Right renal pelvis (tissue), 4 donors: ENCODE results near the gene KIRREL3. TPM values are rescaled to one million over a fixed set of nuclear protein-coding genes. Genes with fewer than 3 reads are reported as not detected.
"Not testable (repeated sequence)": the region's sequence is repeated elsewhere in the genome, so short reads cannot be mapped to it uniquely, and the experiment has no call there.

Experiments used
- DNase-seq, 4 donors: peaks; one replicate each; pipeline ENCODE4 v3.0.0-alpha.2; 2013; ENCODE audit warnings: low read depth in 4 of 4, low spot score in 3 of 4, missing footprints in 1 of 4
- polyA plus RNA-seq, 4 donors: library from polyadenylated mRNA; unstranded; fragments of 120-200 nt; gene quantifications; one replicate each; pipeline ENCODE4 v1.2.1, GENCODE V29; 2013; ENCODE audit not compliant: insufficient read length in 4 of 4

The KIRREL3 gene
- polyA plus RNA-seq, 4 donors, result 1.4 to 2.3 (median 1.8) TPM

- no peak for DNase-seq
These were observed 37.5 kb downstream of the KIRREL3 start for GRCh38 chr11:126963115-126963514.

DNA sequence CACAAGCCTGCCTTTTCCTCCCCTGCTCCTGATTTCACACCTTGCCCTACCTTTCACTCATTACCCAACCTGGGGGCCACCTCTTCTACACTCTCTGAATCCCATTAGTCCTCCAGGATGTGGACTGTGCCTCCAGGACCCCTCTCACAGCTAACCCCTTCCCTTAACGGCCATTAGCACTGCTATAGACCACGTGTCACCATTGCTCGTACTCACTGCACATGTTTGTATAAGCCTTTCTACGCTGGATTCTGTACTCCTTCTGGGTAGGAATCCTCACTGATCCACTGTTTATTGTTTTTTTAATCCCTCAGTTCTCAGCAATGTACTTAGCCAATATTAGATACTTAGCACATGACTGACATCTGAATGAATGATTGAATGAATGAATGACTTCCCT lies 40.9 kb downstream of the KIRREL3 start:
- DNase-seq, result no peak

DNA sequence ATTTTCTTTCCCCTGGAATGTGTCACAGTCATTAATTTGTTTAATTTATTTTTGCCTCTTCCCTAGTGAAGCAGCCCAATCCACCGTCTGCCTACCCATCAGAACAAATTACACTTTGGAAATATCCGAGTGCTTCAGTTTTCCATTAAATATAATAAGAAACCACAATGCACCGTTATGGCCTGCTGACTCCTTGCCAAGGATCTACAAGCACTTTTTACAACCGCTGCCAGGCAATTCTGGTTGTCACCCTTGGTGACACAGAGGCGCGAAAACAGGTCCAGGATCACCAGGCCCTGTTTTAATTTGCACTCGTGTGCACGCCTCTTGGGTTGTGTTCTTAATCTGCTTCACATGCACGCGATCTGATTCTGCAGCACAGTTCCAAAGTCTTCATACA lies 43.9 kb downstream of the KIRREL3 start:
- no peak for DNase-seq

GRCh38 chr11:126952533-126952932 lies 48.0 kb downstream of the KIRREL3 start:
- DNase-seq, result not testable (repeated sequence)

- DNase-seq, result no peak
These were observed 49.1 kb downstream of the KIRREL3 start for GRCh38 chr11:126951465-126951864.

DNA sequence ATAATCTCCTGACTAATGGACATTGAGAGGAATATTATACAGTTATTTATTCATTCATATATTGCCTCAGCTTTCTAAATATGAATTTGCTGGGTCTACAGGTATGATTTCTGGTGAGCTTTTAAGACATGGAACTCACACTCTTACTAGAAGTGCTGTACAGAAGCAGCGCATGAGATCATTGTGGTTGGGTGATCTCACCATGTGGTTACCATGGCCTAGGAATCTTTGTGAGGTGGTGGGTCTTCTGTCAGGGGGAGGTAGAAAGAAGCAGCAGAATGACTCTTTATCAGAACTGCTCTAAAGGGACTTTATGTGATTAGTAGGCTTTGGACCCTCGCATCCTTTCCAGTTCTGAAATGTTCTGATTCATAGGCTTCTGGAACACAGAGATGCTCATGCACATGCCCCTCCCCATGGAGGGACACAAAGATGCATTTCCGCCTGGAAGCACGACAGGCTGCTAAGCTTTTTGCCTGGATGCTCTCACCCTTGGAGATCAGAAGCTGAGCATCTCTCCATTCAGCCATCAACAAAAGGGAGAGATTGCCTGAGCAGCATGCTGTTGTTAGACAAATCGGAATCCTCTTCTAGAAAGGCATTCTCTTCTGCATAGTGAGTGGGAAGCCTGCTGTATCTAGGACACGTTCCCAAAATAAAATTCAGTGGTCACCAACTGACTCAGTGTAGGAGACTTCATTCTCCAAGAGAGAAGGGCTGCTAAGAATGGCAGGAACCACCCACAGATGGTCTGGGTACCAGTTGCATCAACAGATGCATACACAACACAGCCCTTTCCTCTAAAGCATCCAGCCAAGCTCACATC lies 51.3 kb downstream of the KIRREL3 start:
- DNase-seq, result no peak

GRCh38 chr11:126948563-126948962 lies 52.0 kb downstream of the KIRREL3 start:
- no peak for DNase-seq

GRCh38 chr11:126945319-126945718 lies 55.3 kb downstream of the KIRREL3 start:
- DNase-seq, result no peak

DNA sequence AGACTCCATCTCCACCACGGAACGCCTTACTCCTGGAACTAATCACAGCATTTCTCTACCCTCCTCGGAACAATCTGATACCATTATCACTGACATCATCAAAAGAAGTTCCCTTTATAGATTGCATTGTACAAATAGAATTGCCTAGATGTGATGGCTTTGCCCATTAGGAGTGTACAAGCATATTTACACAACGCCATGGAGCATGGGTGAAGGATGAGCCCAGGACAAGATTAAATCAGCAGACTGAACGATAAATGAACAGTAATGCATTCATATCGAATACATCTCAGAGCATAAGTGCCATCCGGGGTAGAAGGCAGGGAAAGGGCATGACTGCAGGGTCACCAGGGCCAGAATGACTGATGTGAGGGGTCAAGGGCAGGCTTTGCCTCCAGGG lies 57.3 kb downstream of the KIRREL3 start:
- DNase-seq, result no peak

DNA sequence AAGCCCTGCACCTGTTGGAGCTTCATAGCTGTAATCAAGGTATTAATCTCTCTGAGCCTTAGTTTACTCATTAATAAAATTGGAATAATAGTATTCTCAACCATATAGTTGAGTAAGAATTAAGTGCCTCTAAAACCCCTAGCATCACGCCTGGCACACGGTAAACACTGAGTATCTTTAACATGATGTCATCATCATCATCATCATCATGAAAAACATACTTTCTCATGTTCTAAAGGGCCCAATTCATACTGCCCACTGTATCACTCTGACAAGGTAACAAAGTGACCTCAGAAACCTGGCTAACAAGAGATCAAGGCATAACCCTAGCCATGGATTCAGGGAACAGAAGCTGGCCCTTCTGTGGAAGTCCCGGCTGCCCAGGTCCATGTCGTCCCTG lies 58.4 kb downstream of the KIRREL3 start:
- DNase-seq, result no peak

GRCh38 chr11:126939552-126939951 lies 61.0 kb downstream of the KIRREL3 start:
- DNase-seq, result no peak

DNA sequence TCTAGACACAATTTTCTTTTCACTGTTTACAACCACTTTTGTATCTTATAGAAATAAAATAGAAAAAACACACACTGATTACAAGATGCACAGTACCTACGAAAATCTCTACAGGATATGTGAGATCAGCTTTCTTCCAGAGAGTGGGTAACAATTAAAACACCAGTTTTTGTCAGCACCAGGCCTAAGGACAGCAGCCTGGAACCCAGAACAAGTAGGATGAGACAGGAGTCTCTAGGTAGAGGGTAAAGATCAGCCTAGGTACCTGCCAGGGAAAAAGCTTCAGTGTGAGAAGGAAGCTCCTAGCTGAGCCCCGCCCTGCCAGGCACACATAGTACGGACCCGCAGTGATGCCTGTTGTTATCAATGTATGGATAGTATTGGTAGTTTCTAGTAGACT lies 61.9 kb downstream of the KIRREL3 start:
- DNase-seq, result no peak

- DNase-seq, result no peak
These were observed 70.3 kb downstream of the KIRREL3 start for GRCh38 chr11:126930091-126930841.

DNA sequence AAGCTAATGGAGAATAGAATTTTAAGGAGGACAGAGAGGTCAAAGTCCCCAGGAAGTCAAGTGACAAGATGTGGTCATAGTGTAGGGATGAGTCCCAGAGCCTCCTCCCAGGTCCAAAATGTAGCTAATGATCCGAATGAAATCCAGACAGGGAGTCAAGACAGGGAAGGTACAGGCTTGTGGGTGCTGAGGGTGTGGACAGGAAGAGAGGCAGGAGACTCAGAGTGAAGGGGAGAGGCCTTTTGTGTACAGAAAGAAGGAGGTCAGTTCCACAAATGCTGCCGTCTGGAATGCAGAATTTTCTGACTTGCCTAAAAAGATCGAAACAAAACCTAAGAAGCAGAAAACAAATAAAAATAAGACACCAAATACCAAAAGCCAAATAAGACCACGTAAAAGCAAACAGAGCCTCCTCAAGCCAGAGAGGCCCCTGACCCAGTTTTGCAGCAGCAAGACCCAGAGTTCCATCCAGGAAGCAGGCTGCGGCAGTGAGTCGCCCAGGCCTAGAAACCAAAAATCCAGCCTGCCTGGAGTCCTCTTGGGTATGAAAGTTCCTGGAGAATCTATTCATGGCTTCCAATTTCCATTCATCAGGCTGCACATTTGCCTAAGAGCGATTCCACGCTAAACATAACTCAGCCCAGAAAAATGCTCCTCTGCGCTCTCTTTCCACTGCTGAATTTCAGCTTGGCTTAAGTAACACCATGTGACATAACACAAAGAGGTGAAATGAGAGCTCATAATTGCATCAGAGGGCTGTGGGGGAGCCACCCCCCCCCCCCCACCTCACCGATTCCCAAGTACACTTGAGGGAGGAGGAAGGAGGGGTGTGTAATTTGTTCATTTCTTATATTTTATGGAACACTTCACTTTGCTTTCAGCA lies 71.2 kb downstream of the KIRREL3 start:
- DNase-seq, result no peak

DNA sequence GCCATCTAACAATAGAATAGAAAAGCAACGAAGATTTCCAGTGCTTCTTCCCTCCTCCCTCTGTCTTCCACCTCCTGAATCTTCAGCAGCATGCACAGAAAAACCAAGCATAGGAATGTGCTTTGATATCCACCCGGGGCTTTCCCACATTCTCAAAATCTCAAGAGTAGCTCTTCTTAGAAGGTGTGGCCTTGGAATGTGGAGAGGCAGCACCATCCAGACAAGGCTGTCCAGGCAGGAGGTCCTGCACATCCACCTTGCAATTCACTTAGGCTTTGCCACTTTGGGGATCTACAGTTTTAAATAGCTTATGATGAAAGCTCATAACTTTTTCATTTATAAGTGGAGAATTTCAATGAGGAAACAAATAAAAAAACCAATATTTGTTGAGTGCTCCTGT lies 72.9 kb downstream of the KIRREL3 start:
- no peak for DNase-seq

DNA sequence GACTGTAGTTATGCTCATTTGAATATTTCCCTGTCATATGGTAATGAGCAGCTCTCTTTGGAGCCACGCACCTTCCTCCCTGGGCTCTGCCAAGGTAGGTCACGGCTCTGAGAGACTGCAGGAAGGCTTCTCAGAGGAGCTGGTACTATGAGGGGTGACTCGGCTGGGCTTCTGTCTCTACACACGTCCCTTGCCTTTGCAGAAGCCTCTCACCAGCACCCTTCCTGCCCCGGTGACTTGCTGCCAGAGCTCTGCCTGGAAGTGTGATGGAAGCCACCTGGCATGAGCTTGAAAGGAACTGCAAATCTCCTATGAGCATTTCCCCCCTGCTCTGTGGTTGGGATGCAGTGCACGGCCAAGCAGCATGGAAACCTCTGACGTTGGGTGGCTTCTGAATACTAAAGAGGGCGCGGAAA lies 74.2 kb downstream of the KIRREL3 start:
- DNase-seq, result peak; percentile 20 to 39 (median 30)

GRCh38 chr11:126925321-126926093 lies 75.1 kb downstream of the KIRREL3 start:
- no peak for DNase-seq

DNA sequence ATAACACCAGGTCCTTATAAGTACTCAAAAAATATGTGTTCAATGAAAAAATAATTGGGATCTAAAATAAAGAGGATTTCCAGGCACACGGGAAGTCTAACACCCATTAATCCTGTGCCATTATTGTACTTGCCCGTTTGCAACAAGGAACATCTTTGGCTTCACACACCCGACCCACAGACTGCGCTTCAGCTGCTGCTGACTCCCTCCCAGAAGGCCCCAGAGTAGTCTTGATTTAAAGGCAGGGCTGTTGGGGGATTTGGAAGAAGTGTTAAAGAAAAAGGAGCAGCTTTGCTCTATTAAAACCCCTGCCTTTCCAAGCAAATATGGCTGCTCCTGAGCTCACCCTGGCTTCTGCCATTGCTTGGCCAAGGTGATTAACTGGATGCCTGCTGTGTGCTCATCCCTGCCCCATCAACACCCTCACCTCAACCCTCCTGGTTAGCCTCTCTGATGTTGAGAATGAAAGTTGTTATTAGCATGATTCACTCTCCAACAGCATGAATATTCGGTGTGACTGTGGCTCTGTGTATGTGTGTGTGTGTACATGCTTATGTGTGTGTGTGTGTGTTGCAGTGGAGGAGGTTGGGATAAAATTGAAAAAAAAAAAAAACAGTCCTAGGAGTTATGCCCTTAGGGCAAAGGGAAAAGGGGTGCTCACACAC lies 76.1 kb downstream of the KIRREL3 start:
- DNase-seq, result no peak

- DNase-seq, result no peak
These were observed 79.7 kb downstream of the KIRREL3 start for GRCh38 chr11:126920833-126921232.
